GM21381 (cell line): Measurements from ENCODE around the gene MAP3K7CL.
A peak's percentile ranks its signal among the peaks of the same experiment; 100 is the strongest.

ENCODE experiments used
- ATAC-seq: cut with Tn5 transposase; IDR thresholded peaks from one replicate; pipeline ENCODE4 v1.9.1; 2021; ENCODE audit warnings: mild to moderate bottlenecking, moderate library complexity; ENCODE audit not compliant: unreplicated experiment

MAP3K7CL gene

GRCh38 chr21:29130270-29130969 lies at the start of gene MAP3K7CL:
Gene MAP3K7CL, plus strand, starts transcription at chr21:29130644. Its CDS starts 2,701 bp downstream, at chr21:29133345.
- ATAC-seq: no peak

- no peak for ATAC-seq
Observed at GRCh38 chr21:29082046-29082815, 48.2 kb upstream of the MAP3K7CL start.

GRCh38 chr21:29083306-29083705 lies 47.1 kb upstream of the MAP3K7CL start:
- no peak for ATAC-seq

DNA sequence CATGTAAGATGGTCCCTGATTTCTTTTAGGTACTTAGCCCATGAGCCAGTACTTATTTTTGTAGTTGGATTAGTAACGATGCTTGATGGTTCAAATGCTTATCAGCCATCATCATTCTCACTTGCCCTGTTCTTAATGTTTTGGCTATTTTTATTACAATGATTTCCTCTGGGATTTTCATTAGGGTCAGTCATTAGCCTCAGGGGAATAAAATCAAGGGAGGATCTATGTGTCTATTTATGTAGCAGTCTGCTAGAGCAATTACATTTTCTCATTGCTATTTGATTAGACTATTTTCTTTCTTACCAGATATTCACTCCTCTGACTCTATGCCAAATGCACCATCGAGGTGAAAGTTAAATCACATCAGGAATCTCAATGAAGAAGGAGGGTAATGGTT lies 46.1 kb upstream of the MAP3K7CL start:
- no peak for ATAC-seq

DNA sequence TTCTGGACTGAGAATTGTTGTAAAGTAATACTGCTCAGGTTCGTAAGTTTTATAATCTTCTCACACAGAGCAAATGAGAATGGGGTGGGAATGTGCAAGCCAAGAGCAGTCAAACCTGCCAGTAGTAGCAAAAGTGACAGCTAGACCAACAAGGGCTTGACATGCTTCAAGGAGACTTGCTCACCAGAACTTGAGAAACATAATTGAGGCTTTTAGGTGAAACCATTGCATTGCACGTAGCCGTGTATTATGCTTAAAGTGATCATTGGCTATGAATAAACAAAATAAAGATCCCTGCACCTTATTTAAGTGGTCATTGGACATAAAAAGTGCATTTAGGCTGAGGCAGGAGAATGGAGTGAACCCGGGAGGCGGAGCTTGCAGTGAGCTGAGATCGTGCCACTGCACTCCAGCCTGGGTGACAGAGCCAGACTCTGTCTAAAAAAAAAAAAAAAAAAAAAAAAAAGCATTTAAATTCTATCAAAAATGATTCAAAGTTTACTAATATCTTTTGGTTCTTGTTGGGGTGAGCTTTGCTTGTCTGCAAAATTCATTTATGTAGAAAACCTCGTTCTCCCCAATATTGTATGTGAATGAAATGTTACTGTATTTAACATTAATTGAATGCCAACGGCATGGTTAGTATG lies 45.2 kb upstream of the MAP3K7CL start:
- ATAC-seq: no peak

- no peak for ATAC-seq
Observed at GRCh38 chr21:29091033-29091432, 39.4 kb upstream of the MAP3K7CL start.

GRCh38 chr21:29092102-29092959 lies 38.1 kb upstream of the MAP3K7CL start:
- no peak for ATAC-seq

GRCh38 chr21:29096218-29097015 lies 34.0 kb upstream of the MAP3K7CL start:
- ATAC-seq: no peak

GRCh38 chr21:29098156-29098555 lies 32.3 kb upstream of the MAP3K7CL start:
- no peak for ATAC-seq

DNA sequence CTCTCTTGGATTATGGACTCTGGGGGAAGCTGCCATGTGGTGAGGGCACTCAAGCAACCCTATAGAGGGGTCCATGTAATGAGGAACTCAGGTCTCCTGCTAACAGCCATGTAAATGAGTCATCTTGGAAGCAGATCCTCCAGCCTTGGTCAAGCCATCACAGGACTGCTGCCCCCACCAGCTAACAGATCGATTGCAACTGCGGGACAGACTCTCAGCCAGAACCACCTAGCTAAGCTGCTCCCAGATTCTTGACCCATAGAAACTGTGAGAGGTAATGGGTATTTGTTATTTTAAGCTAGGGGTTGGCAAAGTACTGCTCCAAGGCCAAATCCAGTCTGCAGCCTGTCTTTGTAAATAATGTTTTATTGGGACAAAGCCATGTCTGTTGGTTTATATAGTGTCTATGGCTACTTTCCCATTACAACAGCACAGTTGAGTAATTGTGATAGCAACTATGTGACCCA lies 27.6 kb upstream of the MAP3K7CL start:
- no peak for ATAC-seq

- no peak for ATAC-seq
Observed at GRCh38 chr21:29104239-29104708, 26.2 kb upstream of the MAP3K7CL start.

- ATAC-seq: no peak
Observed at GRCh38 chr21:29105218-29105617, 25.2 kb upstream of the MAP3K7CL start.

- no peak for ATAC-seq
Observed at GRCh38 chr21:29114765-29115500, 15.5 kb upstream of the MAP3K7CL start.

DNA sequence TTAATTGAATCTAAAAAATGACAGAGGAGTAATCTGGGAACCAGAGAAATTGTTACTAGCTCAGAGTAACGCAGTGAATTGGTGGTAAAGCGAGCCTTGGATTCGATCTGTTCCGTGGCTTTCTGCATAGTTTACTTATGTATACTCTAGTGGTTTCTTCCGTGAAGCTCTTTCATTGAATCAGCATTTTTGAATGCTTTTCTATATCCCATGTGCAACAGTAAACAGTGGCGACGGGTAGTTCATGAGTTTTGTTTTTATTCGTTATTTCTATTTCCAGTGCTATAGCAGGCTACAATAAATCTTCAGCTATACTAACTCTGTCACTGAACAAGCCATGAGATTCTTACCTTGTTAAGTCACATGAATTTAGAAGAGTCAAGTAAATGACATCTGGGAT lies 14.5 kb upstream of the MAP3K7CL start:
- ATAC-seq: no peak

DNA sequence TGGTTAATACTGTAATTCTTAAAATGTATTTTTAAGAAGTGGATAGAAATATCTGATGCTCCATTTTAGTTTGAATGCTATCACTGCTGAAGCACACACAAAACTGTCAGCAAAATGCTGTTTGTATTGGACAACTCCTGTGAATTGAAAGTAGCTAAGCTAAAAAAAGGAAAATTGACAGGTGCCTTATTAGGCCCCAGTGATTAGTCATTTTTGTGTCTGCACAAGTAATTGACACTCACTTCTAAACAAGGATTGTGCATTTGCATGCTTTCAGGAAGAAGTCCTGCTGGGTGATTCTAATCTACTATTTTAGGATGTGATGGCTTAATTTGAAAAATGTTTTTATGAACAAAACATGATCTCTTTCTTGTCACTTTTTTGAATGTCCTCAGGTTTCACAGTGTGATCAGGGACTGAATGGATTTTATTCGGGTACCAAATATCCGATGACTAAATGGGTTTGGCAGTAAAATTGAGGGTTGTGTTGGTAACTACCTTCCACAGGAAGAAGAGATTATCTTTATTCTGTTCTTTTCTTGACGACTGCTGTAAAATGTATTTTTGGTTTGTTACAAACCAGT lies 13.0 kb upstream of the MAP3K7CL start:
- peak; percentile 57 for ATAC-seq

- no peak for ATAC-seq
Observed at GRCh38 chr21:29121759-29122158, 8.7 kb upstream of the MAP3K7CL start.

GRCh38 chr21:29124645-29125044 lies 5.8 kb upstream of the MAP3K7CL start:
- no peak for ATAC-seq

GRCh38 chr21:29125191-29125590 lies 5.3 kb upstream of the MAP3K7CL start:
- peak; percentile 91 for ATAC-seq

DNA sequence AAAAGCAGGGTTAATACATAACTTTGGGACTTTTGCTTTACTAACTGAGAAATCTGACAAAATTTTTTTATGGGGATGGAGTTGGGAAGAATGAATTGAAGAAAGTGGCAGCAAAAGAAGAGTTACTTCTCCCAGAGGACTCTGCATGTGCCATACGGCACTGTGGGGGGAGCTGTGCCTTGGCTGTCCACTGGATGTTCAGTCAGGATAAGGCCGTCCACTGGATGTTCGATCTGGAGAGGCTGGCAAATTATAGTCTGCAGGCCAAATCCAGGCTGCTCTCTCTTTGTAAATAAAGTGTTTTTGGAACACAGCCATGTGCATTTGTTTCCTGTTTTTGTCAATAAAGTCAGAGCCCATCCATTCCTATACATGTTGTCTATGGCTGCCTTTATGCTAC lies 4.5 kb upstream of the MAP3K7CL start:
- ATAC-seq: no peak
